SH-SY5Y (cell line): ENCODE data around the gene TMED10.

Source experiments
- GATA2 ChIP-seq: IDR thresholded peaks from 2 replicates; pipeline ENCODE4 v1.6.1; 2011; ENCODE audit warnings: mild to moderate bottlenecking, low read depth, low read length
- GATA3 ChIP-seq: IDR thresholded peaks from 2 replicates; pipeline ENCODE4 v1.6.1; 2011; ENCODE audit warnings: low read depth, mild to moderate bottlenecking, low read length, moderate library complexity

GRCh38 chr14:75164809-75165208 is 11.6 kb downstream of the TMED10 start:
- TF ChIP-seq GATA2, result no peak
- TF ChIP-seq GATA3, result no peak
